HG02885 (cell line): ENCODE measurements around the gene COPS6.
A peak's percentile ranks its signal among the peaks of the same experiment; 100 is the strongest.

Source experiments
- ATAC-seq: cut with Tn5 transposase; IDR thresholded peaks from one replicate; pipeline ENCODE4 v1.9.1; 2021; ENCODE audit warnings: mild to moderate bottlenecking; ENCODE audit not compliant: unreplicated experiment, poor library complexity

Gene COPS6

DNA sequence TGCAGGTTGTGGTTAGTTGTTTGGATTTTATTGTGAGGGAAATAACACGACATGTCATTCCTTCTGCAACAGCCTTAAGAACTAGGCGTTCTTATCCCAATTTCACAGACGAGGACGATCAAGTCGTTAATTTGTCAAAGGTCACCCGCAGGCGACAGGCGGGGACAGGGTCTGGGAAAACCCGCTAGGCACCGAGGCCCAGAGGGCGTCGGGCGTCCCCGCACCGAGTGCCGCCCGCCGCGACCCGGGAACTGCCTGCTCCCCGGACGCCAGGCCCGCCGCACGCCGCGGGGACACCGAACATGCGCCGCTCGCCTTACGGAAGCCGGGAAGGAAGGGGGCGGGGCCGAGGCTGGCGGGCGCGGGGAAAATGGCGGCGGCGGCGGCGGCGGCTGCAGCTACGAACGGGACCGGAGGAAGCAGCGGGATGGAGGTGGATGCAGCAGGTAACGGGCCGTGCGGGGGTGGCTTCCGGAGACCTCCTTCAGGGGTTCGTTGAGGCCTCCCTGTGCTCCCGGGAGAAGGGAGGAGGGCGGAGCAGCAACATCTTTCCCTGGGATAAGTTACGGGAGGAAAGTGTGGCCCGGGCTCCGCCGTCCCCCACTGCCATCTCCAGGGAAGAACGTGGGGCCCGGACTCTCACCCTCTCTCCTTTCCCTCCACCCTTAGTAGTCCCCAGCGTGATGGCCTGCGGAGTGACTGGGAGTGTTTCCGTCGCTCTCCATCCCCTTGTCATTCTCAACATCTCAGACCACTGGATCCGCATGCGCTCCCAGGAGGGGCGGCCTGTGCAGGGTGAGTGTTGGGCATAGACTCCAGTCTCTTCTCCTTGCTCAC, at the start of gene COPS6:
Gene COPS6, plus strand, starts transcription at position 349 of the 837 bp plus-strand sequence. Its CDS starts 22 bp downstream, at position 371.
- ATAC-seq: peak; percentile 76

DNA sequence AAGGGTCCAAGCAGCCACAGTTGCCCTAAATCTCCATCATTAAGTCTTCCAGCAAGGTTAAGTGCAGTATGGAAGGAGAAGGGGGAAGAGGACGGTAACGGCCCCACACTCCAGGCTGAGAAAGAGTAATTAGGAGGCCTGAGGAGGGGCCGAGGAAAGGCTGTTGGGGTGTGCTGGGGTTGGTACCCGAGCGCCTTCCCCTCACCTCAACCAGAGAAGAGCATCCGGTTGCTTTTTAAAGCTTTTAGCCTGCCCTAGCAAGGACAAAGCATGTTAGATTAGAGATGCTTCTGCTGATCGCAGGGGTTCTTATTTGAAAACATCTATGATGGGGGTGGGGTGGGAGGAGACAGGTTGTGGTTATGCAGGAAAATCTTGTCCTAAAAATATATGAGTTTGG, 48.2 kb upstream of the COPS6 start:
- ATAC-seq: no peak

DNA sequence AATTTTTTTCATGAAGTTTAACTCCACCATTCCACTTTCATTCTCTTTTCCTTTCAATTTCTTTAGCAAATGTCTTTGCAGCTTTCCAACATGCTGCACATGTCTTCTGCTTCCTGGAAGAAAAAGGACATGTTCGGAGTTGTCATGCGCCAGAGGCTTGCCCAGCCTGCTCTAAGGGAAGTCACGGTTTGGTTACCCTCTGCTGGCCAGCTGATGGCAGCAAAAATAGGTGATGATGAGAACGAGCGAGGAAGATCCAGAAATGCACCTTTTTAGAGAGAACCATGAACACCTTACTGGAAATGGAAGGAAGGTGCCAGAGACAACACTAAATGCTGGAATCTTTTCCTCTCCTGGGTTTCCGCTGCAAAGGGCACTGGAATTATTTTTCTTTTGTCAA, 44.1 kb upstream of the COPS6 start:
- ATAC-seq: no peak

DNA sequence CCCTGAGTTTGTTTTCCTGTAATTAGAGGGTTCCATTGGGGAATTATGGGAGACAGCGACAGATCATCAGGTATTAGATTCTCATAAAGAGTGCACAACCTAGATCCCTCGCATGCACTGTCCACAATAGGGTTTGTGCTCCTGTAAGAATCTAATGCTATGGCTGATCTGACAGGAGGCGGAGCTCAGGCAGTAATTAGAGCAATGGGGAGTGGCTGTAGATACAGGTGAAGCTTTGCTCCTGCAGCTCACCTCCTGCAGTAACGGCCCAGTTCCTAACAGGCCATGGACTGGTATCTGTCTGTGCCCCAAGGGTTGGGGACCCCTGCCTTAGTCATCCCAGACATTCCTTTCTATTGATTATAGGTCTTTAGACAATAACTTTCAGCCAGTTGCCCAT, 40.1 kb upstream of the COPS6 start:
- ATAC-seq: no peak

DNA sequence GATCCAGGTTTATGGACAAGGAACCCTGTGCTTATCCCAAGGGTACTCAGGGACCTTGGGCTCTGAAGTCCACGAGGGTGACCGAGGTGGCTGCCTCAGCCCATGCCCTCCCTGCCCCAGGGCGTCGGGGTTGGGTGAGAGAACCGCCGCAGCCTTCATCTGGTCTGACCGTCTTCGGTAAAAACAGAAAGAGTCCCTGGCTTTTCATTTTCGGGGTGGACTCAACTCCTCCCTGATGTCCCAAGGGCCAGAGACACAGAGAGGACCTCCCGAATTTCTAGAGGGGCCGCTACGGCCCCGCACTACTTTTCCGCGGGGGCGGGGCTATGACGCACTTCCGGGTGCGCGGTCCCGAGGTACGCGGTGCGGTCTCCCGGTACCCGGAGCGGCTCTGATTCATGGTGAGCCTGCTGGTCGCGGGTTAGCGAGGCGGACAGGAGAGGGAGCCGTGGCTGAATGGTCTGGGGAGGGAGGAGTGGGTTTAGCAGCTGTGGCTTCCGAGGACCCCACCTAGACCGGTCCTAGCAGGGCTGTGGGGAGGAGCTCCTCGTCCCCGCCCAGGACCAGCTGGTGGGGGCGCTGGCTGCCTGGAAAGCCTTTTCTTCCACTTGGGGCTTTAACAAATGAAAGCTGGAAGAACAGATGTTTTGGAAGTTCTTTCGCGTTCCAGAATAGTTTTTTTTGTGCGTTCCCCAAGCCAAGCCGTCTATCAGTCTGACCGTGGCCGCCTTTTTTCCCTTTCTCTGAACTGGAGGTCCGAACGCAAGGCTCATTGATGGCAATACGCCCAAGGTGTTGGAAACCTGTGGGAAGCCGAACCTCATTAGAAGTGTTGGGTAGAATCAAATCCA, 39.1 kb upstream of the COPS6 start, which contains the start of gene ZSCAN21:
Gene ZSCAN21, plus strand, starts transcription at position 334 of the 851 bp plus-strand sequence. CDS start 7,233 bp downstream, outside the sequence.
- peak; percentile 90 for ATAC-seq

DNA sequence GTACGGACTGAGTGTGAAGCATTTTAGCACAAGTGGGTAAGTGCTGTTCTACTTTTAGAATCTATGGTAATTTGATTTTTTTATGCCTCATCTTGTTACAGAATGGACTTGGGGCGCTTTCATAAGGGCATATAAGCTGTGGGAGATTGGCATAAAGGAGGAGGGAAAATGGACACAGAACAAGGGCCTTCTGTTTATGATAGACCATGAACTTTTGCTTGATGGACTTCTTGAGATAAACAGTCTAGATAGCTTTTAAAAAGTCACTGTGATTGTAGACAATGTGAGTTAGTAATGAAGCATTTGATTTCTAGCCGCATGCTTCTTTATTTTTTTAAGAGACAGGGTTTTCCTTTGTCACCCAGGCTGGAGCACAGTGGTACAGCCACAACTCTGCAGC, 37.2 kb upstream of the COPS6 start:
- no peak for ATAC-seq

DNA sequence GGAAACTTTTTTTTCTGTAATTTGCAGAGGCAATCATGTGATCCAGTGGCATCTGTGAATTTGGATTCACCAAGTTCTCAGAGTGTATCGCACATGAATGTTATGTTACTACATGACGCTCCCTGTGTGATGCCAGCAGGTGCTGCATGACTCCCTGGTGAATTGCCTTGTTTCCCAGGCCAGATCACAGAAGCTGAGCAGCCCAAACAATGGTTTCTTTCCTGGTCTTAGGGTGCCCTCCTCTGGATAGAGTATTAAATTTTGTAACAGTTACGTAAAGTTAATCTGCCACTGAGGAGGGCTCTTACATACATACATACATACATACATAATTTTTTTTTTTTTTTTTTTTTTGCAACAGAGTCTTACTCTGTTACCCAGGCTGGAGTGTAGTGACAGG, 35.6 kb upstream of the COPS6 start:
- ATAC-seq: no peak

DNA sequence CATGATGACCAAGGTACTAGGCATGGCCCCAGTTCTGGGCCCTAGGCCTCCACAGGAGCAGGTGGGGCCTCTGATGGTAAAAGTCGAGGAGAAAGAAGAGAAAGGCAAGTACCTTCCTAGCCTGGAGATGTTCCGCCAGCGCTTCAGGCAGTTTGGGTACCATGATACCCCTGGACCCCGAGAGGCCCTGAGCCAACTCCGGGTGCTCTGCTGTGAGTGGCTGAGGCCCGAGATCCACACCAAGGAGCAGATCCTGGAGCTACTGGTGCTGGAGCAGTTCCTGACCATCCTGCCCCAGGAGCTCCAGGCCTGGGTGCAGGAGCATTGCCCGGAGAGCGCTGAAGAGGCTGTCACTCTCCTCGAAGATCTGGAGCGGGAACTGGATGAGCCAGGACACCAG, 31.8 kb upstream of the COPS6 start:
- ATAC-seq: no peak

DNA sequence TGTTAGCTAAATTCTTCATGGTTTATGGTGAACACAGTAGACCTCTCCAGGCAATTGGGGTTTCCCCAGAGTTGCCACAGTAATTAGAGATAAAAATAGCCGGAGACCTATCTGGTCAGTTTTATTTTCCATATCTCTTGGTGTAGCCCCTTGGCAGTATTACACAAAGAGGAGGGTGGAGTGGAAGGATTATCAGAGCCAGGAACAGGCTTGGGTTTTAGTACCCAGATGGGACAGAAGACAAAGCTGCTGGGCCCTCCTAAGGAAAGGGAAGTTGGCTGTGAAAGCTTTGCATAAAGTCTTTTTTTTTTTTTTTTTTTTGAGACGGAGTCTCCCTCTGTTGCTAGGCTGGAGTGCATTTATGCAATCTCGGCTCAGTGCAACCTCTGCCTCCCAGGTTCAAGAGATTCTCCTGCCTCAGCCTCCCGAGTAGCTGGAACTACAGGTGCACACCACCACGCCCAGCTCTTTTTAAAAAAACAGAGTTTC, 29.5 kb upstream of the COPS6 start:
- no peak for ATAC-seq

DNA sequence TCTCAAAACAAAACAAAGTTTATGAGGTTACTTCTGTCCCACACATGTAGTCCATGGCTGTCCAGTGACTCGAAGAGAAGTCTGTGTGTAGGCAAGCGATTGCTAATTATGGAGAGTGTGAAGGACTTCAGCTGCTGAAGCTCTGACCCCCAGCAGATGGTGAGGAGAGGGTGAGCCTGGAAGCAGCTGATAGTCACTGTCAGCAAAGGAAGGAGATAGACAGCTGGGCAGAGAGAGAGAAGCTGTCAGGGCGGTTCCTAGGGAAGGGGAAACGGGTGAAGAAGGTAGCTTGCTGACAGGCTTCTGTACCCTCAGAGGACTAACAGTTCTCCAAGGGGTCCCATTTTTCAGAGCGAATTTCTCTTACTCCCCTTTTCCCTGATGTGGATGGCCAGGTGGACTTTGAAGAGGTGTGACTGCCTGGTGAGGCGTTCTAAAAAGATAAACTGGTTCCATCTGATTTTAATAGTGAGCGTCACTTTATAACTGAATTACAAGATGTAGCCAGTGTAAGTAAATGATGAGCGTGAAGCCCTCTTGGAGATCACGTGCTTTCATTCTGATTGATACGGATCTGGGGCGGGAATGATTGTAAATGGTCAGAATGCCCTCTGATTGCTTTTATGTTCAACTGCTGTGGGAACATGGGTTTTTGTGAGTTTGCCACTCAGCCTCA, 27.1 kb upstream of the COPS6 start:
- no peak for ATAC-seq

DNA sequence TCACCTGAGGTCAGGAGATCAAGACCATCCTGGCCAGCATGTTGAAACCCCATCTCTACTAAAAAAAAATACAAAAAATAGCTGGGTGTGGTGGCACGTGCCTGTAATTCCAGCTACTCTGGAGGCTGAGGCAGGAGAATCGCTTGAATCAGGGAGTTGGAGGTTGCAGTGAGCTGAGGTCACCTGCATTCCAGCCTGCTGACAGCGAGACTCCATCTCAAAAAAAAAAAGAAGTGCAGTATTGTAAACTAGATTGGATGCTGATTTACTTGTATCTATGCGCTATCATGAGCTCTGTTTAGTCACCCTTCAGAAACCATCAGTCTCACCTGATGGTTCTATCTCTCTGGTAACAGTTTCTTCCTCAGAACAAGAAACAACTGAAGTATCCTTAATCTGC, 25.4 kb upstream of the COPS6 start:
- ATAC-seq: no peak

DNA sequence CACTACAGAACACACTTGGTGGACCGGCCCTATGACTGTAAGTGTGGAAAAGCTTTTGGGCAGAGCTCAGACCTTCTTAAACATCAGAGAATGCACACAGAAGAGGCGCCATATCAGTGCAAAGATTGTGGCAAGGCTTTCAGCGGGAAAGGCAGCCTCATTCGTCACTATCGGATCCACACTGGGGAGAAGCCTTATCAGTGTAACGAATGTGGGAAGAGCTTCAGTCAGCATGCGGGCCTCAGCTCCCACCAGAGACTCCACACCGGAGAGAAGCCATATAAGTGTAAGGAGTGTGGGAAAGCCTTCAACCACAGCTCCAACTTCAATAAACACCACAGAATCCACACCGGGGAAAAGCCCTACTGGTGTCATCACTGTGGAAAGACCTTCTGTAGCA, 24.6 kb upstream of the COPS6 start:
- ATAC-seq: no peak

DNA sequence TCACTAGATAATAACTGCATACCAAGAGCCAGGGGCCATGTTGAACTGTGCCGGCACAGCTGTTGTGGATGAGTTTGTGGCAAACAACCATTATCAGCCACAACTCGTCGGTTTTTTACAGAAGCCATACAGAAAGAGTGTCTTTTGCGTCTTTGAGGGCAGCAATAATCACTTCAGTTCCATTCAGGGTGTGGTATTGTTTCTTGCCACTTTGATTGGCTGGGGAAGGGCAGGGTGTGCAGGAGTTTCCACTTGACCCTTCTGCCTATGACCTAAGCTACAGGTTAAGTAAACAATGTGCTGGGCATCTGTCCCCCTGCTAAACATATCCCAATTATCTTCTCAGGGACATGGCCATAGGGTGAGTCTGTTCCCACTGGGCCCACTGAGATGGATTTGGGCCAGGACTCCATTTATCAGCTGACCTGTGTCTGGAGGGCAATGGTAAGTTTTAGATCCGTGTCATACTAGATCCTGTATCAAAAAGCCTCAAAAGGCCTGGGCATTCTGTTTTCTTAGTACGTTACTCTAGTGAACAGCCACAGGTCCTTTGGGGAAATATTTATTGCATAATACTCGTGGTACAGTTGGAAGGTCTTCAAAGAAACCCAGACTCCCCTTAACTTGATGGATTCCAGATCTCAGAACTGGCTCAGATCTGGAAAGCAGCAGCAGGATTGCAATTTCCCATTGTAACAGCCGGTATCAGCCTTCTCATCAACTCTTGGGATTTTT, 23.1 kb upstream of the COPS6 start:
- no peak for ATAC-seq

DNA sequence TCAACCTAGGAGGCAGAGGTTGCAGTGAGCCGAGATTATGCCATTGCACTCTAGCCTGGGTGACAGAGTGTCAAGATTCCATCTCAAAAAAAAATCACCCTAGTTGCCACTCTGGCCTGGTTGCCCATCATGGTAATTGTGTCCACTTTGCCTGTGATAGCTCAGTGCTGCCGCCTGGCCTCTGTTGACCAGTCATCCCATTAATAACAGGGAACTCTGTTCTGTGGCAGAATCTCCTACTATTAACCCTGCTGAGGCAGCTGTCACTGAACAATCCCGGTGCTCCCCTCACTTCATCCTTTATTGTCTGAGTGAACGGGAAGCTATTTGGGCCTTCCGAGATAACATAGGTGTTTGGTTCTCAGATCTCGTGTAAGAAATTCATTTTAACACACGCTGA, 21.8 kb upstream of the COPS6 start:
- no peak for ATAC-seq

DNA sequence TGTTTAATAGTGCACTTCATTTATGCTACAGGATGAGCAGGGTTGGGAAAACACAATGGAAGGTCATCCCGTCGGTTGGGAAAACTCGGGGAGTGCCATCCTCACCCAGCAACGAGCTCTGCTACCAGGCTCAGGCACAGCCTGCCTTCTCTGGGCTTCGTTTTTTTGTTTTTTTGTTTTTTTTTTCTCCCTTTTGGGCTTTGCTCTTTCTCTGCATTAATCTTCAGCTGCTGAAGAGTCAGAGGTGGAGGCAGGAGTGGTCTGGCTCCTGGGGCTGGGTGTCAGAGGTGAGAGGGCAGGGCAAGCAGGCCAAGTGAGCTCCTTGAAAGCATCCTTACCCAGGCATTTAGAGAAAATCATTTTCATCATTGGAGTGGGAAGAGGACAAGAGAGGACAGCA, 18.8 kb upstream of the COPS6 start:
- no peak for ATAC-seq

DNA sequence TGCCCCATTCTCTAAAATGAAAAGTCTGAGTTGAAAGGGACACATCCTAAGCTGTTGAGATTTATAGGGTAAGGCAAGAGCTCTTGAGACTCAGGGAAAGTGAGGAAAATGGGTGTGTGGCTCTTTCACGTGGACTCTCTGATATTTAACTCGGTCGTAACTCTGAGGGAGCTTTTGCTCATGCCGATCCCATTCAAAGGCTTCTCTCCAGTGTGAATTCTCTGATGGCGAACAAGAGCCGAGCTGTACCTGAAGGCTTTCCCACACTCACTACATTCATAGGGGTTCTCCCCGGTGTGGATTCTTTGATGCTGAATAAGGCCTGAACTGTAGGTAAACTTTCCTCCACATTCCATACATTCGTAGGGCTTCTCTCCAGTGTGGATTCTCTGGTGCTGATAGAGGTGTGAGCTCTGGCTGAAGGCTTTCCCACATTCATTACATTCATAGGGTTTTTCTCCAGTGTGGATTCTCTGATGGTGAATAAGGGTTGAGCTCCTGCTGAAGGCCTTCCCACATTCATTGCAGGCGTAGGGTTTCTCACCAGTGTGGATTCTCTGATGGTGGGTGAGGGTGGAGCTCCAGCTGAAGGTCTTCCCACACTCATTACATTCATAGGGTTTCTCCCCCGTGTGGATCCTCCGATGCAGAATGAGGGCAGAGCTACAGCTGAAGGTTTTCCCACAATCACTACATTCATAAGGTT, 17.6 kb upstream of the COPS6 start:
- no peak for ATAC-seq

DNA sequence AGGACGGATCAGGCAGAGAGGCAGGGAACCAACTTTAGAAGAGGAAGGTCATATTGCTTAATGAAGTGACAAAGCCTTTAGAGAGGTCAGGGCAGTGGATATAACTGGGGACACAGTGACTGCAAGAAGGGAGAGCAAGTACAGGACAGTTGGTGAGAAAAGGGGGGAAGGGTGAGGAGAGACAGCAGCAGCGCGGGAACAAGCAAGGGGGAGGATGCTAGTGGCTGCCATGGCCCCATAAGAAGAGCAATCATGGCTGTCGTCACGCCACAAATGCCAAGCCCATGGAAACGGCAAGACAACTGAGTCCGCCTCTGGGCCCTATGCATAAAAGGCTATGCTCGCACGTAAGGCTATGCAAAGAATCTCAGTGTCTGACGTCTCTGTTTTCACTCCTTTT, 16.3 kb upstream of the COPS6 start:
- ATAC-seq: no peak

DNA sequence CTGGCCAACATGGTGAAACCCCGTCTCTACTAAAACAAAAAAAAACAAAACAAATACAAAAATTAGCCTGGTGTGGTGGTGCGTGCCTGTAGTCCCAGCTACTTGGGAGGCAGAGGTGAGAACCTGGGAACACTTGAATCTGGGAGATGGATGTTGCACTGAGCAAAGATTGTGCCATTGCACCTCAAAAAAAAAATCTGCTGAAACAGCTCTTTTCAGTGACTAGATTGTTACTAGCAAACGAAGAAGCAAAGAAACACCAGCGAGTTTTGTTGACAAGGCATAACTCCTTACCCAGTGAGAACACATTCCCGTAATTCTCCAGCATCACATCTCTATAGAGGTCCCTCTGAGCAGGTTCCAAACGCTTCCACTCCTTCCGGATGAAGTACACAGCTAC, 13.9 kb upstream of the COPS6 start:
- no peak for ATAC-seq

DNA sequence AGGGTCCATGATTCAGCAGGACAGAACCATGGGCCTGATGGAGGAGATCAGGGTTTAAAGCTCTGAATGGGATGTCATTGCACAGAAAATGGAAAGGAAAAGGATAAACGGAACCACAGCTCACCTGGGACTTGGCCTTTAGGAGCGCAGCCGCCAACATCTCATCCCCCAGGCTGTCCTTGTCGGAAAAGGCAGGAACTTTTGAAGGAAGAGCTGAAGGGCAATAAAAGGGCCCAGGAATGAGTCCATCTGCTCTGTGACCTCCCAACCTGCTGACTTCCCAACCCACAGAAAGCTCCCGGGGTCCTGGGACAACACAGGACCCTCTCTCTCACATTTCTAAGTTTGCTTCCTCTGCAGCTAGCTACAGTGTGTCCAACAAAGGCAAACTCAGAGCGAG, 13.4 kb upstream of the COPS6 start:
- no peak for ATAC-seq
